MM.1S (cell line): ENCODE measurements around the gene INPP5F.

Experiments
- DNase-seq: peaks from one replicate; pipeline ENCODE4 v3.0.0-alpha.2; 2015
- H2AFZ ChIP-seq: fragments of 300-600 bp; sonication (generic); 2 replicates; pipeline ENCODE4 v1.6.0; 2016; ENCODE audit warnings: antibody characterized with exemption, low read length
- H3F3A ChIP-seq: fragments of 300-600 bp; sonication (generic); 2 replicates; pipeline ENCODE4 v1.6.1; 2016; ENCODE audit warnings: mild to moderate bottlenecking, antibody characterized with exemption, low read length, moderate library complexity, mixed read lengths; ENCODE audit not compliant: insufficient read depth
- H3K27ac ChIP-seq: fragments of 300-600 bp; sonication (generic); 2 replicates; pipeline ENCODE4 v1.5.1; 2016; ENCODE audit warnings: mild to moderate bottlenecking, low read length
- H3K27me3 ChIP-seq: fragments of 300-600 bp; sonication (generic); replicated peaks from 2 replicates; pipeline ENCODE4 v1.6.0; 2016; ENCODE audit warnings: low read length; ENCODE audit not compliant: insufficient read depth
- H3K36me3 ChIP-seq: fragments of 300-600 bp; sonication (generic); replicated peaks from 2 replicates; pipeline ENCODE4 v1.6.1; 2016; ENCODE audit warnings: mild to moderate bottlenecking, low read length, mixed read lengths; ENCODE audit not compliant: insufficient read depth
- H3K4me1 ChIP-seq: fragments of 300-600 bp; sonication (generic); 2 replicates; pipeline ENCODE4 v1.6.1; 2016; ENCODE audit warnings: low read length, mixed read lengths
- H3K4me2 ChIP-seq: fragments of 300-600 bp; sonication (generic); 2 replicates; pipeline ENCODE4 v1.6.0; 2016; ENCODE audit warnings: low read depth, low read length
- H3K4me3 ChIP-seq: fragments of 300-600 bp; sonication (generic); 2 replicates; pipeline ENCODE4 v1.5.1; 2016; ENCODE audit warnings: low read length, mixed read lengths
- H3K79me2 ChIP-seq: fragments of 300-600 bp; sonication (generic); 2 replicates; pipeline ENCODE4 v1.6.1; 2016; ENCODE audit warnings: mixed run types, low read length, mixed read lengths
- H3K9ac ChIP-seq: fragments of 300-600 bp; sonication (generic); 2 replicates; pipeline ENCODE4 v1.6.1; 2016; ENCODE audit warnings: low read length, mixed read lengths
- H3K9me2 ChIP-seq: fragments of 300-600 bp; sonication (generic); replicated peaks from 2 replicates; pipeline ENCODE4 v1.6.1; 2016; ENCODE audit warnings: mild to moderate bottlenecking, low read length, mixed read lengths; ENCODE audit not compliant: insufficient read depth
- H3K9me3 ChIP-seq: fragments of 300-600 bp; sonication (generic); replicated peaks from 2 replicates; pipeline ENCODE4 v1.6.1; 2016; ENCODE audit warnings: mild to moderate bottlenecking, low read length, mixed read lengths; ENCODE audit not compliant: insufficient read depth
- H4K20me1 ChIP-seq: fragments of 300-600 bp; sonication (generic); 2 replicates; pipeline ENCODE4 v1.6.1; 2016; ENCODE audit warnings: mild to moderate bottlenecking, low read length, moderate library complexity, mixed read lengths; ENCODE audit not compliant: insufficient read depth
- EZH2 ChIP-seq: fragments of 300-600 bp; sonication (generic); optimal IDR thresholded peaks from 2 replicates; pipeline ENCODE3; 2017; ENCODE audit warnings: low read depth, mild to moderate bottlenecking, antibody characterized with exemption, low read length, mixed read lengths
- EZH2phosphoT487 ChIP-seq: fragments of 300-600 bp; sonication (generic); IDR thresholded peaks from 2 replicates; pipeline ENCODE4 v1.6.1; 2018; ENCODE audit warnings: antibody characterized with exemption, low read length
- TF ChIP-seq, protein P1 (sequence below): fragments of 300-600 bp; sonication (generic); IDR thresholded peaks from 2 replicates; pipeline ENCODE4 v1.5.1; 2016; ENCODE audit warnings: antibody characterized with exemption, low read length, mixed read lengths

INPP5F gene

GRCh38 chr10:119750391-119751230 is 24.8 kb downstream of the INPP5F start:
- Histone ChIP-seq H3K4me2 (no peak overlapping the region), H3K4me1 (no peaks in the 10 kb centered on the region), H3K4me3 (no peak overlapping the region), H3K36me3 (no peaks in the 10 kb centered on the region), H3K9me3 (no peaks in the 10 kb centered on the region), H4K20me1 (no peaks in the 10 kb centered on the region), H3K9me2 (no peaks in the 10 kb centered on the region), H3K79me2 (0 out of 2 replicates have a peak, but pooled peaks cover 6% of the 10 kb centered on the region), H3K27ac (no peak overlapping the region), H3F3A (no peaks in the 10 kb centered on the region), H2AFZ (no peak overlapping the region), H3K27me3 (no peaks in the 10 kb centered on the region), H3K9ac (no peak overlapping the region)
- TF ChIP-seq EZH2: no peak
- TF ChIP-seq, protein P1, sequence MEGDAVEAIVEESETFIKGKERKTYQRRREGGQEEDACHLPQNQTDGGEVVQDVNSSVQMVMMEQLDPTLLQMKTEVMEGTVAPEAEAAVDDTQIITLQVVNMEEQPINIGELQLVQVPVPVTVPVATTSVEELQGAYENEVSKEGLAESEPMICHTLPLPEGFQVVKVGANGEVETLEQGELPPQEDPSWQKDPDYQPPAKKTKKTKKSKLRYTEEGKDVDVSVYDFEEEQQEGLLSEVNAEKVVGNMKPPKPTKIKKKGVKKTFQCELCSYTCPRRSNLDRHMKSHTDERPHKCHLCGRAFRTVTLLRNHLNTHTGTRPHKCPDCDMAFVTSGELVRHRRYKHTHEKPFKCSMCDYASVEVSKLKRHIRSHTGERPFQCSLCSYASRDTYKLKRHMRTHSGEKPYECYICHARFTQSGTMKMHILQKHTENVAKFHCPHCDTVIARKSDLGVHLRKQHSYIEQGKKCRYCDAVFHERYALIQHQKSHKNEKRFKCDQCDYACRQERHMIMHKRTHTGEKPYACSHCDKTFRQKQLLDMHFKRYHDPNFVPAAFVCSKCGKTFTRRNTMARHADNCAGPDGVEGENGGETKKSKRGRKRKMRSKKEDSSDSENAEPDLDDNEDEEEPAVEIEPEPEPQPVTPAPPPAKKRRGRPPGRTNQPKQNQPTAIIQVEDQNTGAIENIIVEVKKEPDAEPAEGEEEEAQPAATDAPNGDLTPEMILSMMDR: peak; percentile 89
- TF ChIP-seq EZH2phosphoT487: no peak
- DNase-seq: peak; percentile 63

DNA sequence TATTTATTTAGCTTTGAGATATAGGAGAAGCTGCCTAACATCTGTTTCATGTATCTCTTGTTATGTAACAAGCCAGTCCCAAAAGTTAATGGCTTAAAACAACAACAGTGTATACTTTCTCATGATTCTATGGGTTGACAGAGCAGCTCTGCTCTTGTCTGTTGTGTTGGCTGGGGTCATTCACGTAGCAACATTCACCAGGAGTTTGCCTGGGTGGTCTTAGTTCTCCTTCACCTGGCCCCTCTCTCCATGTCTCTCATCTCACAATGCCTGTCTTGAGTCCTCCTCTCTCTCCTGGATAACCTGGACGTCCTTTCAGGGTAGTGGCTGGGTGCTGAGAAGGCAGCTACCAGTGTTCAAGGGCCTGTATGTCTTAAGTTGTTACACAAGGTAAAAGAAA is 27.5 kb downstream of the INPP5F start:
- Histone ChIP-seq H2AFZ (no peak overlapping the region), H3F3A (no peaks in the 10 kb centered on the region), H3K9me2 (no peaks in the 10 kb centered on the region), H4K20me1 (no peaks in the 10 kb centered on the region), H3K4me1 (no peaks in the 10 kb centered on the region), H3K9ac (no peak overlapping the region), H3K79me2 (no peaks in the 10 kb centered on the region), H3K4me2 (no peak overlapping the region), H3K4me3 (no peak overlapping the region), H3K27ac (no peak overlapping the region), H3K36me3 (no peaks in the 10 kb centered on the region), H3K9me3 (no peaks in the 10 kb centered on the region), H3K27me3 (no peaks in the 10 kb centered on the region)
- no peak for TF ChIP-seq EZH2phosphoT487
- no peak for DNase-seq

- no peak for TF ChIP-seq EZH2phosphoT487
- H3K4me2 ChIP-seq: no peak overlapping the region
- no peak overlapping the region for H3K9ac ChIP-seq
- H3F3A ChIP-seq: no peaks in the 10 kb centered on the region
- no peak for DNase-seq
- no peaks in the 10 kb centered on the region for H3K4me1 ChIP-seq
- H3K27ac ChIP-seq: no peak overlapping the region
- no peaks in the 10 kb centered on the region for H4K20me1 ChIP-seq
- no peaks in the 10 kb centered on the region for H3K36me3 ChIP-seq
- H3K79me2 ChIP-seq: no peaks in the 10 kb centered on the region
- H3K9me2 ChIP-seq: no peaks in the 10 kb centered on the region
- no peak overlapping the region for H2AFZ ChIP-seq
- H3K4me3 ChIP-seq: no peak overlapping the region
- H3K27me3 ChIP-seq: no peaks in the 10 kb centered on the region
- no peaks in the 10 kb centered on the region for H3K9me3 ChIP-seq
Observed at GRCh38 chr10:119754085-119754484, 28.2 kb downstream of the INPP5F start.

DNA sequence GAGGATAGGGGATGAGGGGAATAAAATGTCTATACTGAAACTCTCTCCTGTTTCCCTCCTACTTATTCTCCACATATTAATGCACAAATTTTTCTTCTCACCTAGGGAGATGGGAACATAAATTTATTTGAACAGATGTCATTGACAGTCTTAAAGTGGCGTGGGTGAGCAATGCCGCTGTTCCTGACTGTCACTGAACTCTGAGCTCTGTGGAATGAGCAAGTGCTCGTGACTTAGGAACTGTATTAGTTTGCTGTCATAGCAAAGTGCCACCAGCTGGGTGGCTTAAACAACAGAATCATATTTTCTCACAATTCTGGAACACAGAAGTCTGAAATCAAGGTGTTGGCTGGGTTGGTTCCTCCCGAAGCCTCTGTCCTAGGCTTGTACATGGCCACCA is 29.1 kb downstream of the INPP5F start:
- Histone ChIP-seq H3K4me2 (no peak overlapping the region), H2AFZ (no peak overlapping the region), H3K9me2 (no peaks in the 10 kb centered on the region), H4K20me1 (no peaks in the 10 kb centered on the region), H3K27me3 (no peaks in the 10 kb centered on the region), H3K4me1 (no peaks in the 10 kb centered on the region), H3K9me3 (no peaks in the 10 kb centered on the region), H3K79me2 (no peaks in the 10 kb centered on the region), H3K36me3 (no peaks in the 10 kb centered on the region), H3K9ac (no peak overlapping the region), H3K4me3 (no peak overlapping the region), H3K27ac (no peak overlapping the region), H3F3A (no peaks in the 10 kb centered on the region)
- no peak for DNase-seq
- no peak for TF ChIP-seq EZH2
- TF ChIP-seq, protein P1: no peak
- no peak for TF ChIP-seq EZH2phosphoT487
